BLaER1 (cell line): ENCODE results near the gene PABPN1.
A peak's percentile ranks its signal among the peaks of the same experiment; 100 is the strongest.

ENCODE experiments used
- H3K27ac ChIP-seq: shearing (Covaris generic); formaldehyde crosslinking; 2 replicates; pipeline ENCODE4 v1.8.1; 2022
- H3K27me3 ChIP-seq: shearing (Covaris generic); formaldehyde crosslinking; 2 replicates; pipeline ENCODE4 v1.8.1; 2022
- H3K36me3 ChIP-seq: shearing (Covaris generic); formaldehyde crosslinking; 2 replicates; pipeline ENCODE4 v1.8.1; 2022
- H3K4me1 ChIP-seq: shearing (Covaris generic); formaldehyde crosslinking; 2 replicates; pipeline ENCODE4 v1.8.1; 2022
- H3K4me2 ChIP-seq: shearing (Covaris generic); formaldehyde crosslinking; 2 replicates; pipeline ENCODE4 v1.8.1; 2022
- H3K4me3 ChIP-seq: shearing (Covaris generic); formaldehyde crosslinking; 2 replicates; pipeline ENCODE4 v1.8.1; 2022
- H3K9ac ChIP-seq: shearing (Covaris generic); formaldehyde crosslinking; 2 replicates; pipeline ENCODE4 v1.8.1; 2022
- H3K9me3 ChIP-seq: shearing (Covaris generic); formaldehyde crosslinking; 2 replicates; pipeline ENCODE4 v1.8.1; 2022
- H4K20me1 ChIP-seq: shearing (Covaris generic); formaldehyde crosslinking; 2 replicates; pipeline ENCODE4 v1.8.1; 2022
- Cebpa-rat ChIP-seq: shearing (Covaris generic); IDR thresholded peaks from 2 replicates; pipeline ENCODE4 v1.8.1; 2022

PABPN1 gene

GRCh38 chr14:23301288-23301968 is 19.8 kb upstream of the PABPN1 start:
- H3K27ac ChIP-seq: peak overlapping the region; percentile 91
- TF ChIP-seq Cebpa-rat: no peak
- peak overlapping the region; percentile 85 for H3K4me3 ChIP-seq
- peaks cover 29% of the 10 kb centered on the region for H3K36me3 ChIP-seq
- peak overlapping the region; percentile 91 for H3K9ac ChIP-seq
- peak overlapping the region; percentile 97 for H3K4me2 ChIP-seq
- H3K4me1 ChIP-seq: peaks cover 53% of the 10 kb centered on the region
- no peaks in the 10 kb centered on the region for H3K9me3 ChIP-seq
- H3K27me3 ChIP-seq: no peaks in the 10 kb centered on the region
- no peaks in the 10 kb centered on the region for H4K20me1 ChIP-seq

- no peaks in the 10 kb centered on the region for H4K20me1 ChIP-seq
- peak overlapping the region; percentile 97 for H3K4me2 ChIP-seq
- peaks cover 24% of the 10 kb centered on the region for H3K36me3 ChIP-seq
- peak overlapping the region; percentile 85 for H3K4me3 ChIP-seq
- peaks cover 55% of the 10 kb centered on the region for H3K4me1 ChIP-seq
- no peaks in the 10 kb centered on the region for H3K9me3 ChIP-seq
- peak overlapping the region; percentile 91 for H3K27ac ChIP-seq
- peak overlapping the region; percentile 88 for H3K9ac ChIP-seq
- no peak for TF ChIP-seq Cebpa-rat
- H3K27me3 ChIP-seq: no peaks in the 10 kb centered on the region
Observed at GRCh38 chr14:23301969-23302289, 19.3 kb upstream of the PABPN1 start.

- H3K9ac ChIP-seq: peak within 1 kb of the TSS; percentile 88
- H3K36me3 ChIP-seq: peaks cover 18% of the 10 kb centered on the region
- no peak for TF ChIP-seq Cebpa-rat
- peaks cover 61% of the 10 kb centered on the region for H3K4me1 ChIP-seq
- H3K27ac ChIP-seq: peak within 1 kb of the TSS; percentile 91
- H3K9me3 ChIP-seq: no peaks in the 10 kb centered on the region
- H4K20me1 ChIP-seq: no peaks in the 10 kb centered on the region
- H3K27me3 ChIP-seq: no peaks in the 10 kb centered on the region
- H3K4me2 ChIP-seq: peak within 1 kb of the TSS; percentile 97
- peak within 1 kb of the TSS; percentile 85 for H3K4me3 ChIP-seq
Observed at GRCh38 chr14:23302290-23303225, 18.7 kb upstream of the PABPN1 start, which contains the start of gene PPP1R3E. TSS of gene PPP1R3E (minus strand) at chr14:23302859. CDS start at chr14:23302576, 283 bp downstream.

- peak within 1 kb of the TSS; percentile 81 for H3K27ac ChIP-seq
- H3K9ac ChIP-seq: peak within 1 kb of the TSS; percentile 84
- H3K36me3 ChIP-seq: peaks cover 37% of the 10 kb centered on the region
- peak within 1 kb of the TSS; percentile 95 for H3K4me2 ChIP-seq
- peaks cover 64% of the 10 kb centered on the region for H3K4me1 ChIP-seq
- no peaks in the 10 kb centered on the region for H3K9me3 ChIP-seq
- no peaks in the 10 kb centered on the region for H3K27me3 ChIP-seq
- H4K20me1 ChIP-seq: no peaks in the 10 kb centered on the region
- peak within 1 kb of the TSS; percentile 77 for H3K4me3 ChIP-seq
- TF ChIP-seq Cebpa-rat: no peak
Observed at GRCh38 chr14:23306412-23307145, 14.7 kb upstream of the PABPN1 start, which contains the start of gene BCL2L2. TSS of gene BCL2L2 (plus strand) at chr14:23306833. CDS start at chr14:23307768, 935 bp downstream.

- H3K4me2 ChIP-seq: peak overlapping the region; percentile 95
- peaks cover 64% of the 10 kb centered on the region for H3K4me1 ChIP-seq
- peak overlapping the region; percentile 81 for H3K27ac ChIP-seq
- H3K9me3 ChIP-seq: no peaks in the 10 kb centered on the region
- peaks cover 37% of the 10 kb centered on the region for H3K36me3 ChIP-seq
- H4K20me1 ChIP-seq: no peaks in the 10 kb centered on the region
- TF ChIP-seq Cebpa-rat: no peak
- H3K27me3 ChIP-seq: no peaks in the 10 kb centered on the region
- H3K4me3 ChIP-seq: peak overlapping the region; percentile 77
- peak overlapping the region; percentile 84 for H3K9ac ChIP-seq
Observed at GRCh38 chr14:23307146-23307530, 14.1 kb upstream of the PABPN1 start.

GRCh38 chr14:23307687-23308644 is 13.3 kb upstream of the PABPN1 start:
- Histone ChIP-seq H3K27me3 (no peaks in the 10 kb centered on the region), H3K36me3 (peaks cover 41% of the 10 kb centered on the region), H3K4me1 (peaks cover 60% of the 10 kb centered on the region), H3K27ac (no peak overlapping the region), H3K4me3 (peak overlapping the region; percentile 77), H4K20me1 (no peaks in the 10 kb centered on the region), H3K9ac (0 out of 2 replicates have a peak overlapping the region, but pooled peaks have one; percentile 84), H3K9me3 (no peaks in the 10 kb centered on the region), H3K4me2 (peak overlapping the region; percentile 95)
- TF ChIP-seq Cebpa-rat: no peak

GRCh38 chr14:23308721-23309445 is 12.4 kb upstream of the PABPN1 start:
- TF ChIP-seq Cebpa-rat: no peak
- Histone ChIP-seq H3K4me2 (peak overlapping the region; percentile 95), H3K9me3 (no peaks in the 10 kb centered on the region), H3K36me3 (peaks cover 41% of the 10 kb centered on the region), H3K9ac (no peak overlapping the region), H3K4me3 (no peak overlapping the region), H3K27ac (no peak overlapping the region), H4K20me1 (no peaks in the 10 kb centered on the region), H3K27me3 (no peaks in the 10 kb centered on the region), H3K4me1 (peaks cover 52% of the 10 kb centered on the region)

GRCh38 chr14:23310546-23310945 is 10.7 kb upstream of the PABPN1 start:
- no peak overlapping the region for H3K9ac ChIP-seq
- H4K20me1 ChIP-seq: no peaks in the 10 kb centered on the region
- H3K4me3 ChIP-seq: no peak overlapping the region
- no peaks in the 10 kb centered on the region for H3K27me3 ChIP-seq
- peaks cover 43% of the 10 kb centered on the region for H3K4me1 ChIP-seq
- H3K9me3 ChIP-seq: no peaks in the 10 kb centered on the region
- no peak for TF ChIP-seq Cebpa-rat
- H3K36me3 ChIP-seq: peaks cover 41% of the 10 kb centered on the region
- H3K27ac ChIP-seq: no peak overlapping the region
- H3K4me2 ChIP-seq: no peak overlapping the region
